SJCRH30 (cell line): ENCODE results near the gene KCNJ4. TPM values are rescaled to one million over a fixed set of nuclear protein-coding genes. Genes with fewer than 3 reads are reported as not detected.
A peak's percentile ranks its signal among the peaks of the same experiment; 100 is the strongest.
"Not testable (repeated sequence)": the region's sequence is repeated elsewhere in the genome, so short reads cannot be mapped to it uniquely, and the experiment has no call there.

Experiments
- DNase-seq, 2 experiments: peaks; one replicate each; pipeline ENCODE4 v3.0.0-alpha.2; 2015 to 2020
- H3K27ac ChIP-seq: fragments of 250-450 bp; sonication (Bioruptor Pico); 2 replicates; pipeline ENCODE4 v1.5.1; 2020; ENCODE audit warnings: mild to moderate bottlenecking, moderate library complexity
- H3K27me3 ChIP-seq: fragments of 250-450 bp; sonication (Bioruptor Pico); 2 replicates; pipeline ENCODE4 v1.5.1; 2020; ENCODE audit warnings: mild to moderate bottlenecking, moderate library complexity
- H3K36me3 ChIP-seq: fragments of 250-450 bp; sonication (Bioruptor Pico); 2 replicates; pipeline ENCODE4 v1.5.1; 2020; ENCODE audit warnings: mild to moderate bottlenecking, moderate library complexity
- H3K4me1 ChIP-seq: fragments of 250-450 bp; sonication (Bioruptor Pico); 2 replicates; pipeline ENCODE4 v1.5.1; 2020; ENCODE audit warnings: mild to moderate bottlenecking, moderate library complexity
- H3K4me3 ChIP-seq: fragments of 250-450 bp; sonication (Bioruptor Pico); 2 replicates; pipeline ENCODE4 v1.5.1; 2020; ENCODE audit warnings: mild to moderate bottlenecking, moderate library complexity
- H3K9me3 ChIP-seq: fragments of 250-450 bp; sonication (Bioruptor Pico); replicated peaks from 2 replicates; pipeline ENCODE4 v1.5.1; 2020; ENCODE audit warnings: mild to moderate bottlenecking, moderate library complexity
- total RNA-seq: library from RNA; depleted of rRNA; stranded (reverse); fragments of >200 nt; shearing (Covaris generic); gene quantifications from 2 replicates; pipeline ENCODE4 v1.2.3, GENCODE V29; 2014

Gene KCNJ4
- total RNA-seq, 1 experiment from 2014 or later: 0.04 TPM

DNA sequence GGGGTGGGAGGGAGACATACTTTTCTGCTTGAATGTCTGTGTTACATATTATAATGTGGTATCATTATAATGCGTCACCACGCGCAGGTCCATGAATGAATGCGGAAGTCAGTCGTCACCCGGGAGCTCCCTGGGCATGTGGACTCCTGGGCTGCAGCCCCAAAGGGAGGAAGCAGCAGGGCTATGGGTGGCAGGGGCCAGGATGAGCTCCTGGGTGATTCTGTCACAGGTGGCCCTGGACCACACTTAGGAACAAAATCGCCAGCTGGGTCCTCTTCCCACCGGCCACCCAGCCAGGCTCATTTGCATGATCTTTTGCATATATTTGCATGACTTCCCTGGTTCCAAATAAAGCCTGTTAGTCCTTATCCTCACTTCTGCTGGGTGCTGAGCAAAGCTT is 51.2 kb downstream of the KCNJ4 start:
- H3K4me3 ChIP-seq: no peak overlapping the region
- H3K27ac ChIP-seq: no peak overlapping the region
- H3K27me3 ChIP-seq: peaks cover 6% of the 10 kb centered on the region; the same call in 1 of the 2 replicates
- H3K4me1 ChIP-seq: no peaks in the 10 kb centered on the region
- H3K36me3 ChIP-seq: no peaks in the 10 kb centered on the region
- DNase-seq: no peak
- no peaks in the 10 kb centered on the region for H3K9me3 ChIP-seq

DNA sequence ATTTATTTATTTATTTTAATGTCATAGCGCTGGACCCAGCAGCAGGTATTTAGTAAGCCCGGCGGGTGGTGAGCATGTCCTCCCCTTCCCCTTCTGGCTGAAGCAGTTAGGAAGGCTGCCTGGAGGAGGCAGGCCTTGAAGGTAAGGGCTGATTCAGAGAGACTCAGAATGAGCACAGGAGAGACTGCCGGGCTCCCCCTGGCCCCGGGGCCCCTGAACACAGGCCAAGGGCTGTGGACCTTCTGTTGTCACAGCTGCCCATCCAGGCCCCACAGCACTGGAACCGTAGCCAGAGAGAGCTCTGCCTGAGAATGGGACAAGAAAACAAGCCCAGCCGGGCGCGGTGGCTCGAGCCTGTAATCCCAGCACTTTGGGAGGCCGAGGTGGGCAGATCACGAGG is 52.8 kb downstream of the KCNJ4 start:
- no peak overlapping the region for H3K4me3 ChIP-seq
- no peak for DNase-seq
- 0 out of 2 replicates have a peak, but pooled peaks cover 6% of the 10 kb centered on the region for H3K27me3 ChIP-seq
- no peaks in the 10 kb centered on the region for H3K36me3 ChIP-seq
- H3K27ac ChIP-seq: no peak overlapping the region
- no peaks in the 10 kb centered on the region for H3K4me1 ChIP-seq
- no peaks in the 10 kb centered on the region for H3K9me3 ChIP-seq

DNA sequence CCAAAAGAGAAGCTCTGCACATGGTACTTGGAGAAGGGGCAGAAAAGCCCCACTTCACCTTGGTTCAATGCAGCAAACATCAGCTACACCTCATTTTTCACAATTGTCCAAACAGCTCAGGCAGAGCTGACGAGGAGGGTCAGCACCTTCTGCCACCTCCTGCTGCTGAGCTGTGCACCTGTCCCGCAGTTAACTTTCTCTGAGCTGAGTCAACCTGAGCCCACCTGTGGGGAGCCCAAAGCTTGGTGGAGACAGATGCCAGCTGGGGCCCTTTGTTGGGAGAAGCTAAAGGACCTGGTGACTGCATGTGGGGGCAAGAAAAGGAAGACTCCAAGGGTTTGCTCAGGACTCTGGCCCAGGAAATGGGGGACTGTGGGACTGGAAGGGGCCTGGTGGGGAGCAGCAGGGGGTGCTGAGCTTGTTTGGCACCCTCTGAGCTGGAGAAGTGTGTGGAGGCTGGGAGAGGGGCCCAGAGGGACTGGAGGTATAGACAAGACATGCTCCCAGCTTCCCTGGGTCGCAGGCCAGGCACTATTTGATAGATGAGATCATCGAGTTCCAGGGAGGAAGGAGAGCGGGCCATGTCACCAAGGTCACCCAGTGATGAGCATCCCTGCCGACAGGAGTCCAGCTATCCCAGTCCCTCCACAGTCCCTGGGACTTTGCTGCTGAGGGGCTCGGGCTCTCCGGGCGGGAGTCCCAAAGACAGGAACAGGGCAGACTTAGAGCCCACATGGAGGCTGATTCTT is 53.5 kb downstream of the KCNJ4 start:
- Histone ChIP-seq H3K9me3 (no peaks in the 10 kb centered on the region), H3K36me3 (no peaks in the 10 kb centered on the region), H3K27ac (no peak overlapping the region), H3K4me3 (no peak overlapping the region), H3K4me1 (peaks cover 3% of the 10 kb centered on the region; the same call in 1 of the 2 replicates), H3K27me3 (0 out of 2 replicates have a peak, but pooled peaks cover 6% of the 10 kb centered on the region)
- DNase-seq: no peak

DNA sequence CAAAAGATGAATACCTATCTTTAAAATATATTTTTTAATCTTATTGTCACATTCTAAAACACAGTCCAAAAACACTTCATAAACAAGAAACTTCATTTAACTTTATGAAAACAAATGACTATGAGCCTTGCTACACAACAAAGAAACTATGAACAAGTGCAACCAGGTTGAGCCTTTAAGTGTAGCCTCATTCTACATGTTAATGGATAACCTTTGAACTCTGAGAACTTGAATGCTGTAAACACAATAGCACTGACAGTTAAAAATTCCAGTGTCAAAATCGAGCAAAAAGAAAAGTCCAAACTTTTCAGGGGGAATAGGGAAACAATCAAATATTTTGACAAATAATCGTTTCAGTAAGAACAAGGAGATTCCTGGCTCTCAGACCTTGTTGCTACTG is 54.7 kb downstream of the KCNJ4 start:
- H3K4me3 ChIP-seq, H3K27ac ChIP-seq, H3K9me3 ChIP-seq, H3K36me3 ChIP-seq, H3K4me1 ChIP-seq, H3K27me3 ChIP-seq, DNase-seq: not testable (repeated sequence)

DNA sequence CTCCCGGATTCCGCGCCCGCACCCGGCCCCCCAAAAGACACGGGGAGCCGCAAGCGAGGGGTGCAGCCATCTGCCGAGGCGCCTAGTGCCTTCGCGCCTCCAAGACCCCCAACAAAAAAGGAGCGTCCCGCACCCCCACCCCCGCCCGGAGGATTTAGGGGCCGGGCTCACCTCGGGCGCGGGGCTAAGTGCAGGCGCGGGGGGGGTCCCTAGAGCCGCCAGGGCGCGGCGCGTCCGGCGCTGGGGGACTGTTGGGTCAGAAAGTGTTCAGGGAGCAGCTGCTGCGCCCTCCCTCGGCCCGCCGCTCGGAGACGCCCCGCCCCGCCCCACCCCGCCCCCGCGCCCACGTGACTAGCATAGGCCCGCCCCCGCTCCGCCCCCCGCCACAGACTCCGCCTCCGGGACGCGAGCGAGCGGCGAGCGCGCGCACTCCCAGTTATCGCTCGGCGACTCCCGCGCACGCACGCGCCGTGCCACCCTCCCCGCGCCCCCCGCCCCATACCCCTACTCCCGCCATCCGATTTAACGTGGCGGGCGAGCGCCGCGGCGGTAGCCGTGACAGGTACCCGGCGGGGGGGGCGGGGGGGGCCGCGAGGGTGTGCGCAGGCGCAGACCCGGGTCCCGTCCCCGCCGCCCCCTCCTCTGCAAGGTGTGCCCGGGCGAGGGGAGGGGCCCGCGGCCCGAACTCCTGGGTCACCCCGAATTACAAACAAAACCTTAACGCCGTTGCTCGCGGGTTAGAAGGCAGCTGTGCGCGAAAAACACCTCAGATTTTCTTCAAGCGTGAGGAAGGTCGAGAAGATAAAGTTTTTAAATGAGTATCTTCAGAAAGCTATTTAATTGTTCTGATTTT is 56.2 kb downstream of the KCNJ4 start:
- Histone ChIP-seq H3K27me3 (0 out of 2 replicates have a peak, but pooled peaks cover 6% of the 10 kb centered on the region), H3K4me3 (peak overlapping the region; percentile 91), H3K9me3 (no peaks in the 10 kb centered on the region), H3K27ac (peak overlapping the region; percentile 78), H3K36me3 (no peaks in the 10 kb centered on the region), H3K4me1 (peaks cover 4% of the 10 kb centered on the region; the same call in 1 of the 2 replicates)
- peak; percentile 77 to 80 for DNase-seq

DNA sequence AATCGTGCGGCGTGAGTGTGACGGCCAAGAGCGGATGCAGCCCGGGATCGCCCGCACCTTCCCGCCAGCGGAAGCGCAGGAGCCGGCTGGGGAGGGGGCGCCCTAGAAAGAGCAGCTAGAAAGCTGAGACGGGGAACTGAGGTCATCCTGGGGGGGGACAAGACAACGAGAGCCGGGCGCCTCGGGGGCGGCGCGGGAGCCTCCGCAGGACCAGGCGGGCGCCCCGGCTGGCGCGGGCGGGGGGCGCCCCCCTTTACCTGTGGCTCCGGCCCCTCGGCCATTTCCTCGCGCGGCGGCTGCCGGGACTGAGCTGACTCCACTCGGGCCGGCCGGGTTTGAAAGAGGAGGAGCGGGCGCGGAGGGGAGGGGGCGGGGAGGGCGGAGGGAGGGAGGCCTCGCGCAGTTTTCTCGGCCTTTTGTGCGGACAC is 56.8 kb downstream of the KCNJ4 start:
- H3K36me3 ChIP-seq, H3K27me3 ChIP-seq, H3K4me1 ChIP-seq, H3K9me3 ChIP-seq: not testable (repeated sequence)
- Histone ChIP-seq H3K4me3 (peak overlapping the region; percentile 91), H3K27ac (peak overlapping the region; percentile 78)
- DNase-seq: peak; percentile 62 to 66

DNA sequence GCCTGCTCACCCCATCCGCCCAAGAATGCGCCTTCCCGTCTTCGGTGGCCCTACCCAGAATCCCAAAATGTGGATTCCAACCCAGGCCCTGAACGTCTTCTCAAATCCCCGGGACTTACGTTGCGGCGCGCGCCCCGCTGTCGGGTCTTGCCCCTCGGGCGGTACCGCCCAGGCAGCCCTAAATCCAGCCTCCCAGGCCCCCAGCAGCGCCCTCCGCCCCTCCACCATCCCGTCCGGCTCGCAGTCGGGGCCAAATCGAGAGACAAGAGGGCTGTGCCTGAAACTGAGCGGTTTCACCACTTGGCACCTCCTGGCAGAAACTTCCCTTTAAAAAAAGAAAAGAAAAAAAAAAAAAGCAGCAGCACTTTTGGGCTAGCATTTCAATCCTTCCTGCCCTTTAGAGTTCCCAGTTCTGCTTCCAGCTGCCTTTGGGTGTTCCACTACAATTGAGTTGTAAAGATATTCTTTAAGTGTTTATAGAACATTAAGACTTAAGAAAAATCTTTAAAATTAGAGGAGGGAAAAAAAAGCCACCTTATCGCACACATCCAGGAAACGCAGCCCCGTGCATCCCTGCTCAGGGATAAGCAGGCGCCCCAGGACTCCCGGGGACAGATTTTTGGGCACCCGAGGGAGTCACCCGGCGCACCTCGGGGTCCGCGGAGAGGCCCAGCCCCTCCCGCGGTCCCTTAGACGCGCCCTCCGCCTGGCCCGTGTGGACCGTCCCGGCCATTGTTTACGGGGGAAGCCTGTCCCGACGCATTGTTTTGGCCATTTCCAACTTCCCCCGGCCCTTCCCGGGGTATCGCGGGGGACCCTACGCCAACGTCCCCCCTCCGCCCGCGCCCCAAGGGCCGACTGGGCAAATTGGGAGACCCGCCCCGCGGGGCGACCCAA is 57.6 kb downstream of the KCNJ4 start:
- H3K4me1 ChIP-seq: peaks cover 4% of the 10 kb centered on the region; the same call in 1 of the 2 replicates
- no peaks in the 10 kb centered on the region for H3K9me3 ChIP-seq
- peak; percentile 68 to 71 for DNase-seq
- no peak overlapping the region for H3K27ac ChIP-seq
- H3K4me3 ChIP-seq: peak overlapping the region; percentile 91
- H3K36me3 ChIP-seq: no peaks in the 10 kb centered on the region
- 0 out of 2 replicates have a peak, but pooled peaks cover 3% of the 10 kb centered on the region for H3K27me3 ChIP-seq

DNA sequence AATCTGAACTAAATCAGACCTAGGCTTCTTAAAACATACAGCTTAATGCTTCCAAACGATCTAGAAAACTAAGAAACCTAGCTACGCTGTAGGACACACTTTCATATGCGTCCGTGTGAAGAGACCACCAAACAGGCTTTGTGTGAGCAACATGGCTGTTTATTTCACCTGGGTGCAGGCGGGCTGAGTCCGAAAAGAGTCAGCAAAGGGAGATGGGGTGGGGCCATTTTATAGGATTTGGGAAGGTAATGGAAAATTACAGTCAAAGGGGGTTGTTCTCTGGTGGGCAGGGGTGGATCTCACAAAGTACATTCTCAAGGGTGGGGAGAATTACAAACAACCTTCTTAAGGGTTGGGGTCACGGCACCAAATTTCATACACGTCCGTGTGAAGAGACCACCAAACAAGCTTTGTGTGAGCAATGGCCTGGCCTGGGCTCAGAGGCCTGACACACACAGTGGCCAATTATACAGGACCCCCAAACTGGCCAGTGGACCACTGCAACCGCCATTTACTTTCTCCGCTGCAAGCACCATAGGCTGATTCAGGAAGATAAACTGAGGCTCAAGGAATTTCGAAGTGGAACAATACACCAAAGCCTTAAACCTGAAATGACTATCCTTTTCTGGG is 58.4 kb downstream of the KCNJ4 start:
- not testable (repeated sequence) for DNase-seq, H3K27ac ChIP-seq, H3K4me1 ChIP-seq, H3K9me3 ChIP-seq, H3K27me3 ChIP-seq, H3K36me3 ChIP-seq
- H3K4me3 ChIP-seq: peak overlapping the region; percentile 91

DNA sequence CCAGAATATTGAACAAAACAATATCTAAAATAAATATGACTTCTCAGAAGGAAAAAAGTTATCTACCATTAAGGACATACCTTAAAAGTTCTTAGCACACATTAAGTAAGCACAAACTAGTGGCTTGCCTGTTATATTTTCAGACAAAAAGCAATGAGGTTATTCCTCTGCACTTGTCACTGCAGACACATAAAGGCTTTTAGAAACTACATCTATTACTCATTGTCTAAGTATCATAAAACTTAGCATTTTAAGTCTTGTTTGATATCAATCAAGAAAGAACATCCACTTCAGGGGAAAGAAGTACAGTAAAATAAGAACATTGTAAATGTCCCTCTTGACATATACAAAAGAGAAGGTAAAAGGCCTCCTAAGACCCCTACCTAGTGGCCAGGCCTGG is 59.1 kb downstream of the KCNJ4 start:
- not testable (repeated sequence) for H3K4me3 ChIP-seq, H3K27ac ChIP-seq, DNase-seq, H3K4me1 ChIP-seq, H3K27me3 ChIP-seq, H3K9me3 ChIP-seq, H3K36me3 ChIP-seq

DNA sequence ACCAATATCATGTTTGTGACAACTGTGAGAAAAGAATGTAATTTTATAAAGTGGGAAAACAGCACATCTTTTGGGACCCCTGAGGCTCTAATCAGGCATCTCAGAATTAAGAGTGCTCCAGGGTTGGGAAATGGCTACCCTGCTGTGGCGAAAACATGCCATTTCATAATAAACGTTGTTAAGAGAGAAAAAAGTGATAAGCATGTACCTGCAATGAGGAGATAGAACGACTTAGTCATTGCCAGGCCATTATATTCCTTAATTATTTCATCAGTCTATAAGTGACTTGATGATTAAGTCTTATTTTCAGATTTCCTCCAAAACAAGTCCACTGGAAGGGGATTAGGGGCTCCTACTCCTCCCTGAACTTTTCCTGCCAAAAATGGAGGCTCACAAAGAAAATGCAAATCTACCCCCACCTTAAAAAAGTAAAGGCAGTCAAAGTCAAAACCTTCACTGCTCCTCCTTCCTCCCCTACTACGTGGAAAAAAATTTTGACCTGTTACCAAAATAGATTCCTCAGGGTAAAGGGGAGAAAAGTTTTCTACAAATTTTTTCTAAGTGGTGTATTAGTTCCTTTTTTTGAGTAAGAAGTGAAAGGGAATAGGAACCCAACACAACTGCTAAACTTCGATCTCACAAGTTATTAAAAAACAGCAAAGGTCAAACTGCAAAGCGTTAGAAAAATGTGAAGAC is 59.9 kb downstream of the KCNJ4 start:
- DNase-seq, H3K36me3 ChIP-seq, H3K9me3 ChIP-seq, H3K4me1 ChIP-seq, H3K4me3 ChIP-seq, H3K27ac ChIP-seq, H3K27me3 ChIP-seq: not testable (repeated sequence)

DNA sequence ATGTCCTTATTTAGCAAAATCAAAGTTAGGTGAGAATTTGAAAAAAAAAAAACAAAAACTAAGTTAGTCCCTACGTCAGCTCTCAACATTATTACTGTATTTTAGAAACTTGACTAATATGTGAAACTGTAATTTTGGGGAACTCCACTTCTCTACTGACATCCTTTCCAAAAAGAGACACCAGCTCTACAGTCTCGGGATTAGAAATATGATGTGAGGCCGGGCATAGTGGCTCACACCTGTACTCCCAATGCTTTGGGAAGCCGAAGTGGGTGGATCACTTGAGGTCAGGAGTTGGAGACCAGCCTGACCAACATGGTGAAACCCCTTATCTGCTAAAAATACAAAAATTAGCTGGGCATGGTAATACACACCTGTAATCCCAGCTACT is 65.6 kb downstream of the KCNJ4 start:
- H3K4me3 ChIP-seq, H3K27ac ChIP-seq, H3K9me3 ChIP-seq, DNase-seq, H3K36me3 ChIP-seq, H3K4me1 ChIP-seq, H3K27me3 ChIP-seq: not testable (repeated sequence)

DNA sequence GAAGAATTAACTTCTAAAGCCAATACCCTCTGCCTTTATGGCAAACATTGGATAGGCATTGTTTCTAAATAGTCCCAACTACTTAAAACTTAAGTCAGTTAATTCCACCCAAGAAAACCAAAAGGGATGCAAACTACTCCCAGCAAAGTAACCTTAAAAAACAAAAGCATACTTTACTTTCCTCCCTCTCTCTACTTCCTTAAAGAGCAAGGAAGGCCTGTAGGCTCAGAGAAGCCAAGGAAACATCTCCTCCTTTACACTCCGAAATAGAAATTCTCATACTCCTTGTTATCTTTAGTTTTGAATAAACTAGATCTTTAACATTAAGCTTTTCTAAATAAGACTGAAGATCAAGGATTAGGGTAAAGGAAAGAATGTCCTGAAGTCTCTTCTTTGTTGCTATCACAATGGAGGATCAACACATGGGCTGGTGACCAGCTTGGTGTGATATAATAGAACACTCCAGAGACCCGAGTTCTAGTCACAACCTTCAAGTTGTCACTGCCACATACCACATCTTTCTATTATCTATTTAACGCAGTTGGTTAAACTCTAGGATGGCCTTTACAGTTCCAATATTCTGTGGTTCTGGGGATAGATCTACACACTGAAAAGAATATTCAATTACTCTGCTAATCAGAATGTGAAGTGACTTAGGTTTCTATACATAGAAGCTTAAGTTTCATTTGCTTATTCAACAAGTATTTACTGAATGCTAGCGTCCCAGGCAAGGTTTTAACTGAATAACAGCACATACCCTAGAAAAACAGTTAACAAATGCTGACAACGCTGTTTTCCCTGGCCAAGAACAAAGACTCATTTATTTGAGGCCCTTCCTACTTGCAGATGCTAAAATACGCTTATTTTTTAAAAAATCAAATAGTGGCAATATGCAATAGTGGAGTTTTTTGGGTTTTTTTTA is 66.2 kb downstream of the KCNJ4 start:
- H3K27ac ChIP-seq, H3K4me1 ChIP-seq, H3K36me3 ChIP-seq, H3K4me3 ChIP-seq, H3K27me3 ChIP-seq, DNase-seq, H3K9me3 ChIP-seq: not testable (repeated sequence)

DNA sequence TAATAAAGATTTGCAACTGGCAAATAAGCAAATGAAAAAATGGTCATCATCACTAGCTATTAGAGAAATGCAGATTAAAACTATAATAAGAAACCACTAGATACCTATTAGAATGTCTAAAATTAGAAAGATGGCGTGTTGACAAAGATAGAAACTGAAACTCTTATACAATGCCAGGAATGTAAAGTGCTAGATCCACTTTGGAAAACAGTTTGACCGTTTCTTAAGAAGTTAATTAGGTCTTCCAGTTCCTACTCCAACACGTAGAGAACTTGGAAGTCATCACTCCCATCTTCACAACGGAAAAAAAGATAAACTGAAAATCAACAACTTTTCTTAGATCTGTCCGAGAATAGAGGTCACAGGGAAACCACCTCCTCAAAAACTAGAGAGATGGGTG is 68.1 kb downstream of the KCNJ4 start:
- H3K27me3 ChIP-seq, H3K4me1 ChIP-seq, H3K4me3 ChIP-seq, H3K9me3 ChIP-seq, H3K36me3 ChIP-seq, DNase-seq, H3K27ac ChIP-seq: not testable (repeated sequence)
